NCI-H345 (cell line): ENCODE results near the gene SLC38A1.
"Not testable (repeated sequence)": the region's sequence is repeated elsewhere in the genome, so short reads cannot be mapped to it uniquely, and the experiment has no call there.

Source experiments
- DNase-seq: peaks from one replicate; lab custom pipeline; 2025; lab: John Stamatoyannopoulos, UW

Gene SLC38A1

DNA sequence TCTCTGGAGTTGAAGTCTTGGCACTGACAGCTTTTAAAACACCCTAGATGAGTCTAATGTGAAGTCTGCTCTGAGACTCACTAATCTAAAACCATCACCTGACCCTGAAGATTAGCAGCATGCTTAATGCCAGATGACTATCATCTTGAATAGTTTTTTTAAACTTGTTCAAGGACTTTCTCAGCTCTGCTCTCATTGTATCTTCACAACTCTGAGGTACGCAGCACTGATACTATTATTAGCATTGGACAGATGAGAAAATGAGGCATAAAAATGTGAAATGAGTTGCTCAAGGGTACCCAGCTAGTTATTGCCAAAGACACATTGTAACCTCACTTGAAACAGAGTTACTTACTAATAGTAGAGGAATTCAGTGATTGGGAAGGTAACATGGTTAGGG is 4.8 kb downstream of the SLC38A1 start:
- DNase-seq, result no peak

DNA sequence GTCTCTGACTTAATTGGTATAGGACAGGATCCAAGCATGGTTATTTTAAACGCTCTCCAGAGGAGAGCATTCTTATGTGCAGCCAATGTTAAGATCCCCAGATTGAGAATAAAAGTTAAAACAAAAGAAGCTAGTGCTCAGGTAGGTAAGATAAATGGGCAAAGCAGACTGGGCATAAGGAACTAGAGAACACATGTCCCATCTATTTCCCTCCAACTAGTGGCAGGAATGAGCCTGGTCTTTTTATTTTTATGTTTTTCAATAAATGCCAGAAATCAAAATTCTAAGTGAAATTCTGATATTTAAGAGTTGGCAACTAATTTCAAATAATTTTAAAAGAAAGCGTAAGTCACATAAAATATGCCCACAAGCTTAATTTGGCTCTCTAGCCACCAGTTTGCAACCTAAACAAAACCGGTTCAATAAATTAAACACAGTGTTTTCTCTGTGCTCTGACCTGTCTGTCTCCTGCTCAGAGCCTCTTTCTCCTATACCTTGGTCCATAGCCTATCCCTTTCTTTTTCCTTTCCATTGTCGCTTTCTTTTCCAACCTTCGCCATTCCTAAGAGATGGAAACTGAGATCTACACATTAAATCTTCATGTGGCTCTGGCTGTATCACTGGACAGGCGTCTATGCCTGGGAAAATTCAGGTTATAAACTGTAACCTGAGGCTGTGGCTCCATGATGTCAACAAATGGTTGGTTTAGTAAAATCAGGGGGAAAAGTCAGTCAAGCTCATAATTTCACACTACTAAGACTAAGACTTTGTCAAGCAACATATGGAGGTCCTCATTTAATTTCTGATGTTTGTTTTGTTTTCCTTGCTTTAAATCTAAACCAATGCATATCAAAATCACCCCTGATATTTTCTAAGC is 5.5 kb downstream of the SLC38A1 start:
- DNase-seq, result no peak

DNA sequence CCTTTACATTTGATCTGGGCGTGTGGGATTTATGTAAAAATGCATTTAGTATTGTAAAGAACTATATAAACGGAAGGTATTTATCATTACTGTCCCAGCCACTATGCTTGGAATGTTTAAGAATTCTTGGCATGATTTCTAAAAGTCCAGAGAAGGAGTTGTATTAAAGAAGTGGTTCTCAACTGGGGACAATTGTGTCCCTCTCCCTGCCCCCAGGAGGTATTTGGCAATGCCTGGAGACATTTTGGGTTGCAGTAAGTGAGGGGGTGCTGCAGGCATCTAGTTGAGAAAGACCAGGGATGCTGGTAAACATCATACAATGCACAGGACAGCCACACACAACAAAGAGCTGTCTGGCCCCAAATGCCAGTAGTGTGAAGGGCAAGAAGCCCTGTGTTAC is 7.2 kb downstream of the SLC38A1 start:
- DNase-seq, result no peak

DNA sequence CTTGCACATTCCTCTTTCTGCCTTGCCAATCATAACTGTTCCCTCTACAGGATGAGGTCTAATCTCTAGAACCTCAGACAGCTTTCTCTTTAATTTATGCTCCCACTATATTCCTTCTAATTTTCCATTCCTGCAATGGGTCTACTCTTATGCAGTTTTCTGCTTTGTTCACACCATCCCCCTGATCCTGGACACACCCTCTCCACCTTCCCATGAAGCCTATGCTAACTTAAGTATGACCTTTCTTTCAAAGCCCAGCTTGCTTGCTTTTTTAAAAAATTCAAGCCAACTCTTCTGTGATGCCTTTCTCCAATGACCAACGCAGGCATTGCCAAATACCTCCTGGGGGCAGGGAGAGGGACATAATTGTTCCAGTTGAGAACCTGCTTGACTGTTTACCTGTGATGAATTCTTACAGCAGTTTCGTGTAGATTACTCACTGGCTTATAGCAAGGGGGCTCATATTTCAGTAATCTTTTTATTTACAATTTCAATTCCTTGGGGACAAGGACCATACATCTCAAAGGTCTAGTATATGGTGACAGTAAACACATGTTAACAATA is 7.8 kb downstream of the SLC38A1 start:
- peak; percentile 0 for DNase-seq

DNA sequence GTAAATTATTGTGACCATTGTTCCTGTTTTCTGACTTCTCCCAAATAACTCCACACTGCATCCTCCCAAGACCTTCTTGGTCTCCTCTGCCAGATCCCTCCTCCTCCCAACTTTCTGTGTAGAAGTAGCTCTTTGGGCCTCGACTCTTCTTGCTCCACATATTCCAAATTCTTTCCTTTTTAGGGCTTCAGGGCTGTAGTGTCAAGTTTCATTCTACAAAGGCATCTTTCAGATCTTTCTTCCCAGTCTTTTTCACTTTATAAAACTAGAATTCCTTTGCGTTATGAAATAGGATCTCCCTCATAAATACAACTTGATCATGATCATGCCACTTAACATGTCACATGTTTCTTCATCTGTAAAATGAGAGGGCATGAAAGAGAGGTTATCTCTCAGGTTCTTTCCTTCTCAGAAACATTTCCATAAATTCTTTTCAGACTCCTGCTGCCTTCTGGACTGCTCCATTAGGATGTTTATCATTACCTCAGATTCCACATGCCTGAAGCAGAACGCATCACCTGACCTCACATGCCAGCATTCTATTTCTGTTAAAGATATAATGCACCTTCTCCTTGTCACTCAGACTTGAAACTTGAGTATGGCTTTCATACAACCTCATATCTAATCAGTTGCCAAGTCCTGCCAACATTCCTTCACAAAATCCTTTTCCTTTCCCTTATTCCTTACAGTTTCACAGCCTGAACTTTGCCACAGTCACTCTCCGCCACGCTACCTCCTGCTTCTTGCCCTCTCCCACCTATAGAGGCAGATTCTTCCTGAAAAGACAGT is 8.5 kb downstream of the SLC38A1 start:
- no peak for DNase-seq

- DNase-seq, result no peak
Measured at GRCh38 chr12:46259713-46260112, 9.1 kb downstream of the SLC38A1 start.

GRCh38 chr12:46259071-46259470 is 9.8 kb downstream of the SLC38A1 start:
- DNase-seq, result no peak

DNA sequence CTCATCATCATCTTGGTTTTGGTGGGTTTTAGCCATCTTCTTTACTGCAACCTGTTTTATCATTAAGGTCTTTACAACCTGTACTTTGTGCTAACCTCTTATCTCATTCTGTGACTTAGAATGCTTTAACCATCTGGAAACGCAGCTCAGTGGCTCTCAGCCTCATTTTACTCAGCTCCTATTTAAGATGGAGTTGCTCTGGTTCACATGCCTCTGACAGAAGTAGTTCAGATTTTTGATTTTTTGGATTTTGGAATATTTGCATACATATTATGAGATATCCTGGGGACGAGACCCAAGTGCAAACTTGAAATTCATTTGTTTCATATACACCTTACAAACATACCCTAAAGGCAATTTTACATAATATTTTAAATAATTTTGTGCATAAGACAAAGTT is 10.7 kb downstream of the SLC38A1 start:
- DNase-seq, result no peak

- DNase-seq, result no peak
Measured at GRCh38 chr12:46256942-46257341, 11.9 kb downstream of the SLC38A1 start.

- no peak for DNase-seq
Measured at GRCh38 chr12:46253544-46254162, 15.2 kb downstream of the SLC38A1 start.

DNA sequence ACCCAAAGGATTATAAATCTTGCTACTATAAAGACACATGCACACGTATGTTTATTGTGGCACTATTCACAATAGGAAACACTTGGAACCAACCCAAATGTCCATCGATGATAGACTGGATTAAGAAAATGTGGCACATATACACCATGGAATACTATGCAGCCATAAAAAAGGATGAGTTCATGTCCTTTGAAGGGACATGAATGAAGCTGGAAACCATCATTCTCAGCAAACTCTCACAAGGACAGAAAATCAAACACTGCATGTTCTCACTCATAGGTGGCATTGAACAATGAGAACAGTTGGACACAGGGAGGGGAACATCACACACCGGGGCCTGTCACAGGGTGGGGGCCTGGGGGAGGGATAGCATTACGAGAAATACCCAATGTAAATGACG is 16.8 kb downstream of the SLC38A1 start:
- DNase-seq, result not testable (repeated sequence)

GRCh38 chr12:46249960-46250359 is 18.9 kb downstream of the SLC38A1 start:
- DNase-seq, result not testable (repeated sequence)

GRCh38 chr12:46246021-46246700 is 22.7 kb downstream of the SLC38A1 start:
- DNase-seq, result no peak

DNA sequence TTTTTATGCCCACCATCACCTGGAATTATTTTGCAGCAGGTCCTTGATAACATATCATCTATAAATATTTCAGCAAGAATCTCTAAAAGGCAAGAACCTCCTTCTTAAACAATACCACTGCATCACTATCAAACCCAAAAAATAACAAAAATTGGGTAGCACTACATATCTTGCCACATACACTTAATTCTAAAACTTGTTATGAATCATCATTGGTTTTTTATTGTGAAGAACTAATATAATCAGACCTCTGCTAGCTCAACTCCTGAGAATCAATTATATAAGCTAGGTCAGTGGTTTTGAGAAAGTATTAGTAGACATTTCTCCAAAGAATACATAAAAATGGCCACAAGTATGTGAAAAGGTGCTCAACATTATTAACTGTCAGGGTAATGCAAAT is 23.8 kb downstream of the SLC38A1 start:
- DNase-seq, result no peak

DNA sequence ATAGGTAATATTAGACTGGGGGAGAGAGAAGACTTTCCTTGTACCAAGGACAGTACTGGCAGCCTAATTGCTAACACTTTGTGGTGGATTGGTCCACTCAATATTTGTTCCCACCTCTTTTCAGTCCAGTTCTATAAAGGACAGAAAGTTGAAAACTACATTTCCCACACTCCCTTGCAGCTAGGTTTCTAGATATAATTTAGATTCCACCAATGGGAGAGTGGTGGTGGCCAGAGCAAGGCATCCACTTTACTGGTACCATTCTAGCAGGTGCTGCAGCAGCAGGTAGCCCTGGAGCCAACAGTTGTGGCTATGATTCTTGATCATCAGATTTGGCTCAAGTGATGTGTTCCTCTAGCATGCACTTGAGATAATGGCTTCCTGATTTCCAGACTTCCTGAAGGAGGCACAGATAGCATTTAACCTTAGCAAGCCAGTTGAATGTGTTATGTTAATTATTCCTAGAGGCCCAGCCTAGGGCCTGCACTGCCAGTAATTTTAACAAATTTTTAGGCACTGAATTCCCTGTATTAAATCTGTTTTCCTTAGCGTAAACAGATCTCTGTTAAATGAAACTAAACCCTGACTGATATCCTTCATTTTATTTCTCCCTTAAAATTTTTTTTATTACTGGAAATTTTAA is 24.4 kb downstream of the SLC38A1 start:
- no peak for DNase-seq

GRCh38 chr12:46242569-46242968 is 26.3 kb downstream of the SLC38A1 start:
- no peak for DNase-seq

- no peak for DNase-seq
Measured at GRCh38 chr12:46240436-46240835, 28.4 kb downstream of the SLC38A1 start.

DNA sequence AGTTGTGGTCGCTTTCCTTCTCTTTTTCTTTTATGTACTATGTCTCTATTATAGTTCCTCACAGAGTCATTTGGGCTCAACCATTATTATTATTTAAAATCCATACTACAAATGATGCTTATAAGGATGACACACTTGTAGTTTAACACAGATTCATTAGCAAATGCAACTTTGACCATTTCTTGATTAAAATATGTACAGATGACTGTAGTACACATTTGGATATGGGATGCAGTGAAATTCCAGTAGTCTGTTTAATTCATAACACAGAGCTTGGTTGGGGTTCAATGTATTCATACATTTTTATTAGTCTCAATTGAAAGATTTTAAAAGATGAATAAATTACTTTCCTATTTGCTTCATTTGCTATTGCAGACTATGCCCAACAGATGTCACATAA is 30.0 kb downstream of the SLC38A1 start:
- DNase-seq, result no peak

DNA sequence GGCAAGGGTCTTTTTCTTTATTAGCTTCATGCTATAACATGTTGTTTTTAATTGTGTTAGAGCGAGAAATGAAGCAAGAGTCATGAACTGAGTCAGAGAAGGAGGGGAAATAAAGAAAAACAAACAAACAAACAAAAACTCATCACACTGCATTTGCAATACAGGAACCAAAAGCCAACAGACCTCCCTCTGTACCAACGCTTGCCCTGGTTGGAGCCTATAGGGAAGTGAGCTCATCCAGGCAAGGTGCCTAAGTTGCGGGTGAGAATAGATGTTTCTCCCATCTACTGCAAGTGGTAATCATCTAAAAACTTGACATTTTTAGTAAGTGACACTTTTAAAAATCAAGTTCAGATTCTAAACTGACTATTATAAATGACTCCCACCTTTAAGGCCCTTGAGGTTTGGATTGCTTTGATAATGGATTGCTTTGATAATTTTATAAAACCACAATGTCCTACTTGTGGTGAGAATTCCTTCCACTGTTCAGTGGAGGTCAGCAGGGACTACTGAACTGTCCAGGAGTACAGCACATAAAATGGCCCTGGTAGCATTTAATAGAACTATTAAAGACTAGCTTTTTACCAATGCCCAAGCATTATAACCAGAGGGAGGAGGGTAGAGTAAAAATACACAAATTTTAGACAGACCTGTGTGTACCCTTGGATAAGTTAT is 31.3 kb downstream of the SLC38A1 start:
- no peak for DNase-seq

GRCh38 chr12:46234000-46234399 is 34.8 kb downstream of the SLC38A1 start:
- no peak for DNase-seq

DNA sequence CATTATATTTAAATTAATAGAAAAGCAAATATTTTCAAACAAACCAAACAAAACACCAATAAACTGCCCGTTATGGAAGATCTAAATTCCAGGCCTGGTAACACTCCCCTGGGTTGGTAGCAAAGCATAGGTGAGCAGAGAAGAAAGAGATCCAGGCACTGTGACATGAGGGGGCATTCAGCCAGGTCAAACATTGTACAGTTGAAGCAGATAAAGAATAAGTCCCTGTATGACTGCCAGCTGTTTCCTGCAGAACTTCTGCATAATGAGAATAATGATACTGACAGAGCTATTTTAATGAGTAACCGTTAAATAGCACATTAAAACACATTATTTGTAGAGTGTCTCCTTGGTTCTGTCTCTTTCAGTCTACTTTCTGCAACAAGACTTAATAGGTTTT is 35.4 kb downstream of the SLC38A1 start:
- no peak for DNase-seq
